ENCODE data around the gene FAM32A. TPM values are rescaled to one million over a fixed set of nuclear protein-coding genes. Genes with fewer than 3 reads are reported as not detected.
A peak's percentile ranks its signal among the peaks of the same experiment; 100 is the strongest.

Gene FAM32A
- total and polyA plus RNA-seq, 4 donors: 81.6 to 142 (median 131) TPM

DNA sequence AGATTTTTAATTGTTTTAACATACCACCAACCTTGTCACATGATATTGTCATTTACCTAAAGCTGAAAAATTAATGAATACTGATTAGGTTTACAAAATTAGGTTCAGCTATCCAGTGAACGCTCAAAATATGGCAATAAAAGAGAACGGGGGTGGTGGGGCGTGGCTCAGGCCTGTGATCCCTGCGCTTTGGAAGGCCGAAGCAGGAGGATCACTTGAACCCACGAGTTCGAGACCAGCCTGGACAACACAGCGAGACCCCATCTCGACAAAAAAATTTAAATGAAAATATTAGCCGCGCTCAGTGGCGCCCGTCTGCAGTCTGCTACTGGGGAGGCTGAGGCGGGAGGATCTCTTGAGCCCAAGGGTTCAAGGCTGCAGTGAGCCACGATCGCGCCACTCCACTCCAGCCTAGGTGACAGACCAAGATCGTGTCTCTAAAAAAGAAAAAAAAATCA lies 516 bp upstream of the FAM32A start:
- Histone ChIP-seq H3K27me3 (ENCODE audit: control insufficient read depth, insufficient read depth, low read length) (no peaks in the 10 kb centered on the region), H3K36me3 (ENCODE audit: control insufficient read depth, insufficient read depth, low read length) (peaks cover 22% of the 10 kb centered on the region), H3K9me3 (ENCODE audit: control insufficient read depth, insufficient read depth, low read length) (no peaks in the 10 kb centered on the region), H3K27ac (ENCODE audit: low read depth, low read length) (peak overlapping the region; percentile 31), H3K4me3 (ENCODE audit: low read depth, low read length) (peak overlapping the region; percentile 89), H3K4me1 (ENCODE audit: control insufficient read depth, insufficient read depth, low read length) (peaks cover 15% of the 10 kb centered on the region)
- 34% methylated on average over 16 of the region's 18 CpGs for WGBS (ENCODE audit: insufficient coverage)
- DNase-seq (ENCODE audit: low read depth in 4 of 6, low spot score in 6 of 6): no peak

- WGBS (ENCODE audit: insufficient coverage): 1% methylated on average over 20 of the region's 20 CpGs
- Histone ChIP-seq H3K36me3 (ENCODE audit: control insufficient read depth, insufficient read depth, low read length) (peaks cover 32% of the 10 kb centered on the region), H3K4me3 (ENCODE audit: low read depth, low read length) (peak overlapping the region; percentile 89), H3K4me1 (ENCODE audit: control insufficient read depth, insufficient read depth, low read length) (peaks cover 15% of the 10 kb centered on the region), H3K27me3 (ENCODE audit: control insufficient read depth, insufficient read depth, low read length) (no peaks in the 10 kb centered on the region), H3K27ac (ENCODE audit: low read depth, low read length) (peak overlapping the region; percentile 62), H3K9me3 (ENCODE audit: control insufficient read depth, insufficient read depth, low read length) (no peaks in the 10 kb centered on the region)
- DNase-seq (ENCODE audit: low read depth in 4 of 6, low spot score in 6 of 6): peak in 2 of 6 donors; percentile 54 to 64
Measured at GRCh38 chr19:16185768-16186123, 536 bp downstream of the FAM32A start.

GRCh38 chr19:16188521-16188920 lies 3.3 kb downstream of the FAM32A start:
- H3K9me3 ChIP-seq (ENCODE audit: control insufficient read depth, insufficient read depth, low read length): no peaks in the 10 kb centered on the region
- H3K4me1 ChIP-seq (ENCODE audit: control insufficient read depth, insufficient read depth, low read length): peaks cover 15% of the 10 kb centered on the region
- 98% methylated on average over 3 of the region's 3 CpGs for WGBS (ENCODE audit: insufficient coverage)
- no peak for DNase-seq (ENCODE audit: low read depth in 4 of 6, low spot score in 6 of 6)
- peaks cover 58% of the 10 kb centered on the region for H3K36me3 ChIP-seq (ENCODE audit: control insufficient read depth, insufficient read depth, low read length)
- H3K27ac ChIP-seq (ENCODE audit: low read depth, low read length): no peak overlapping the region
- no peak overlapping the region for H3K4me3 ChIP-seq (ENCODE audit: low read depth, low read length)
- H3K27me3 ChIP-seq (ENCODE audit: control insufficient read depth, insufficient read depth, low read length): no peaks in the 10 kb centered on the region

DNA sequence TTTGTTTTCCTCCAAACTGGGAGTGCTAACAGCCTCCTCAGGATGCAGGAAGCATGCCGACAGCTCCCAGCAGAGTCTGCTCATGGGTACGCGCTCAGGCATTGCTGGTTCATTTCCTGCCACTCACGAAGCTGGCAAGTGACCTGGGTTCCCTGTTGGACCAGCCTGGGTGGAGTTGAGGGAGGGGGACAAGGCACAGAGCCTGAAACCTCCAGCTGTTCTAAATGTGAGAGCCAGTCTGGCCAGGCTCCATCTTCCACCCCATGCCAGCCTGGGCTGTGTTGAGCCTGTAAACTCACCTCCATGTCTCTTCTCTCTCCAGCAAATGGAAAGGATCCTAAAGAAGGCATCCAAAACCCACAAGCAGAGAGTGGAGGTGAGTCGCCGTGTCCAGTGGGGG lies 5.0 kb downstream of the FAM32A start:
- Histone ChIP-seq H3K4me3 (ENCODE audit: low read depth, low read length) (no peak overlapping the region), H3K4me1 (ENCODE audit: control insufficient read depth, insufficient read depth, low read length) (peaks cover 10% of the 10 kb centered on the region), H3K27me3 (ENCODE audit: control insufficient read depth, insufficient read depth, low read length) (no peaks in the 10 kb centered on the region), H3K27ac (ENCODE audit: low read depth, low read length) (no peak overlapping the region), H3K36me3 (ENCODE audit: control insufficient read depth, insufficient read depth, low read length) (peaks cover 70% of the 10 kb centered on the region), H3K9me3 (ENCODE audit: control insufficient read depth, insufficient read depth, low read length) (no peaks in the 10 kb centered on the region)
- no peak for DNase-seq (ENCODE audit: low read depth in 4 of 6, low spot score in 6 of 6)
- 100% methylated on average over 3 of the region's 6 CpGs for WGBS (ENCODE audit: insufficient coverage)

DNA sequence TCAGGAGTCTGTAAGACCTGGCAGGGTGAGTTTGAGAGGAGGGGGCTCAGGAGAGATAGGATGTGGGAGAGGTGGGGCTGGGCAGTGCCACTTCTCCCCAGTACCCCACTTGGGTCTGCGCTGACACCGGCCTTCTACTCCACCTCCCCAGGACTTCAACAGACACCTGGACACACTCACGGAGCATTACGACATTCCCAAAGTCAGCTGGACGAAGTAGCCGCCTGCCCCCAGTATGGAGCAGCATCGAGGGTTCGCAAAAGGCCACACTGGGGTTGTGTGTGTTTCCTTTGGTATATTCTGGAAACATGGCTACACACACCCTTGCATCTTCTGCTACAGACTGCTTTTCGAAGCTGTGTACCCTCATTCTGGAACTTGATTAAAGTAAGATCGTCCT lies 5.5 kb downstream of the FAM32A start:
- no peak for DNase-seq (ENCODE audit: low read depth in 4 of 6, low spot score in 6 of 6)
- Histone ChIP-seq H3K4me3 (ENCODE audit: low read depth, low read length) (no peak overlapping the region), H3K4me1 (ENCODE audit: control insufficient read depth, insufficient read depth, low read length) (peaks cover 10% of the 10 kb centered on the region), H3K9me3 (ENCODE audit: control insufficient read depth, insufficient read depth, low read length) (no peaks in the 10 kb centered on the region), H3K27me3 (ENCODE audit: control insufficient read depth, insufficient read depth, low read length) (no peaks in the 10 kb centered on the region), H3K27ac (ENCODE audit: low read depth, low read length) (no peak overlapping the region), H3K36me3 (ENCODE audit: control insufficient read depth, insufficient read depth, low read length) (peaks cover 70% of the 10 kb centered on the region)
- WGBS (ENCODE audit: insufficient coverage): no CpG with 5 or more reads among the region's 10 CpGs

GRCh38 chr19:16191216-16191908 lies 6.2 kb downstream of the FAM32A start:
- no peak overlapping the region for H3K4me3 ChIP-seq (ENCODE audit: low read depth, low read length)
- 87% methylated on average over 16 of the region's 16 CpGs for WGBS (ENCODE audit: insufficient coverage)
- no peak for DNase-seq (ENCODE audit: low read depth in 4 of 6, low spot score in 6 of 6)
- no peaks in the 10 kb centered on the region for H3K9me3 ChIP-seq (ENCODE audit: control insufficient read depth, insufficient read depth, low read length)
- H3K36me3 ChIP-seq (ENCODE audit: control insufficient read depth, insufficient read depth, low read length): peaks cover 70% of the 10 kb centered on the region
- no peak overlapping the region for H3K27ac ChIP-seq (ENCODE audit: low read depth, low read length)
- no peaks in the 10 kb centered on the region for H3K27me3 ChIP-seq (ENCODE audit: control insufficient read depth, insufficient read depth, low read length)
- peaks cover 7% of the 10 kb centered on the region for H3K4me1 ChIP-seq (ENCODE audit: control insufficient read depth, insufficient read depth, low read length)

DNA sequence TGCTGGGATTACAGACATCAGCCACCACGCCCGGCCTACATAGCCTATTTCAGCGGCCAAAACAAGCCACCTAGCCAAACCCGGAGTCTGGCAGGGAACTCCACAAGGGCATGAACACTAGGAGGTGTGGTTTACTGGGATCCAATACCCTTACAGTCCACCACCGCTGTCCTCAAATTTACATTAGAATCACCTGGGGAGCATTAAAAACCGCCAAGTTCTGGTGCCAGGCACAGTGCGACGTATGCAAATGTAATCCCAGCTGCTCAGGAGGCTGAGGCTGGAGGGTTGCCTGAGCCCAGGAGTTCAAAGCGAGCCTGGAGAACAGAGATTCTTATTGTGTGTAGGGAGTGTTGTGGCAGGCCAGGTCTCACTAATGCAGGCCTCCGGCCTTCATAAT lies 8.3 kb downstream of the FAM32A start:
- 52% methylated on average over 6 of the region's 10 CpGs for WGBS (ENCODE audit: insufficient coverage)
- peaks cover 58% of the 10 kb centered on the region for H3K36me3 ChIP-seq (ENCODE audit: control insufficient read depth, insufficient read depth, low read length)
- H3K4me1 ChIP-seq (ENCODE audit: control insufficient read depth, insufficient read depth, low read length): peaks cover 5% of the 10 kb centered on the region
- no peaks in the 10 kb centered on the region for H3K27me3 ChIP-seq (ENCODE audit: control insufficient read depth, insufficient read depth, low read length)
- no peak overlapping the region for H3K4me3 ChIP-seq (ENCODE audit: low read depth, low read length)
- DNase-seq (ENCODE audit: low read depth in 4 of 6, low spot score in 6 of 6): no peak
- H3K27ac ChIP-seq (ENCODE audit: low read depth, low read length): no peak overlapping the region
- no peaks in the 10 kb centered on the region for H3K9me3 ChIP-seq (ENCODE audit: control insufficient read depth, insufficient read depth, low read length)

- Histone ChIP-seq H3K4me1 (ENCODE audit: control insufficient read depth, insufficient read depth, low read length) (peaks cover 23% of the 10 kb centered on the region), H3K36me3 (ENCODE audit: control insufficient read depth, insufficient read depth, low read length) (peaks cover 49% of the 10 kb centered on the region), H3K27me3 (ENCODE audit: control insufficient read depth, insufficient read depth, low read length) (no peaks in the 10 kb centered on the region), H3K27ac (ENCODE audit: low read depth, low read length) (peak overlapping the region; percentile 71), H3K9me3 (ENCODE audit: control insufficient read depth, insufficient read depth, low read length) (no peaks in the 10 kb centered on the region), H3K4me3 (ENCODE audit: low read depth, low read length) (peak overlapping the region; percentile 78)
- 43% methylated on average over 1 of the region's 2 CpGs for WGBS (ENCODE audit: insufficient coverage)
- peak in 1 of 6 donors; percentile 20 for DNase-seq (ENCODE audit: low read depth in 4 of 6, low spot score in 6 of 6)
Measured at GRCh38 chr19:16197188-16197621, 12.0 kb downstream of the FAM32A start.

DNA sequence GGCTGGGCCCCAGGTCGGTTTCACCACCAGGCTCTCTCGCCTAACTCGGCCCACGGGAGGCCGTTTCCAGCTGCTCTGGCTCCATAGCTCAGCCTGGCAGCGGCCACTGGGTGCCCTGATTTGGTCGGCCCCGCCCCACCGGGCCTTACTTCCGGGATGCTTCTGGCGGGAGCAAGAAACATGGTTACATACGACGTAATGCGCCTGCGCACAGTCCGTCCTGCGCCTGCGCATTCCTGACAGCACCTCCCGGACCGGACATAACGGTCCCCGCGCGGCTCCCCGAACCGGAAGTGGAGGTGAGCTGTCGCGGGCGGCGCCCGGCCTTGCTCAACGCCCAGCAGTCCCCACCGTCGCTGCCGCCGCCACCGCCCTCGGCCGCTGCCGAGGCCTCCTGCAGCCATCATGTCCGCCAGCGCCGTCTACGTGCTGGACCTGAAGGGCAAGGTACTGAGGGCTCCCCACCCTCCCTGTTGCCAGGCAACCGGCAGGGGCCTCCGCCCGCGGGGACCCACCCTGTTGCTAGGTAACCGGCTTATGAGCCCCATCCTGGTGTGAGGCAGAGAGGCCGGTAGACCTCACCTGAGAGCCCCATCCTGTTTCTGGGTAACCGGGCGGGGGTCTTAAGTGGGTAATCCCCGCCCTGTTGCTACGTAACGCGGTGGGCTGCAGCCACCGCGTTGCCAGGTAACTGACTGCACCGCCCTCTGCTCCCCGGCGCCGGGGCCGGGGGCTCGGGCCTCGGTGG lies 12.6 kb downstream of the FAM32A start, which contains the start of gene AP1M1:
AP1M1 (plus strand) TSS at position 290 of the 748 bp plus-strand sequence; CDS start at position 406, 116 bp downstream.
- Histone ChIP-seq H3K27me3 (ENCODE audit: control insufficient read depth, insufficient read depth, low read length) (no peaks in the 10 kb centered on the region), H3K27ac (ENCODE audit: low read depth, low read length) (peak within 1 kb of the TSS; percentile 71)

GRCh38 chr19:16198370-16198651 lies 13.1 kb downstream of the FAM32A start:
- peaks cover 23% of the 10 kb centered on the region for H3K4me1 ChIP-seq (ENCODE audit: control insufficient read depth, insufficient read depth, low read length)
- peaks cover 47% of the 10 kb centered on the region for H3K36me3 ChIP-seq (ENCODE audit: control insufficient read depth, insufficient read depth, low read length)
- H3K27ac ChIP-seq (ENCODE audit: low read depth, low read length): no peak overlapping the region
- DNase-seq (ENCODE audit: low read depth in 4 of 6, low spot score in 6 of 6): no peak
- 1% methylated on average over 18 of the region's 18 CpGs for WGBS (ENCODE audit: insufficient coverage)
- no peaks in the 10 kb centered on the region for H3K9me3 ChIP-seq (ENCODE audit: control insufficient read depth, insufficient read depth, low read length)
- no peaks in the 10 kb centered on the region for H3K27me3 ChIP-seq (ENCODE audit: control insufficient read depth, insufficient read depth, low read length)
- H3K4me3 ChIP-seq (ENCODE audit: low read depth, low read length): peak overlapping the region; percentile 78

More for the DNA sequence above, 12.6 kb downstream of the FAM32A start, which contains the start of gene AP1M1:
- WGBS (ENCODE audit: insufficient coverage): under 1% methylated on average over 65 of the region's 65 CpGs
- peak within 1 kb of the TSS; percentile 78 for H3K4me3 ChIP-seq (ENCODE audit: low read depth, low read length)
- peaks cover 23% of the 10 kb centered on the region for H3K4me1 ChIP-seq (ENCODE audit: control insufficient read depth, insufficient read depth, low read length)
- no peaks in the 10 kb centered on the region for H3K9me3 ChIP-seq (ENCODE audit: control insufficient read depth, insufficient read depth, low read length)
- H3K36me3 ChIP-seq (ENCODE audit: control insufficient read depth, insufficient read depth, low read length): peaks cover 47% of the 10 kb centered on the region
- DNase-seq (ENCODE audit: low read depth in 4 of 6, low spot score in 6 of 6): peak; percentile 90 to 99 (median 97)

Measured in spinal cord (tissue), 10 donors.